ENCODE measurements around the gene CHIC2. TPM values are rescaled to one million over a fixed set of nuclear protein-coding genes. Genes with fewer than 3 reads are reported as not detected.
"Not testable (repeated sequence)": the region's sequence is repeated elsewhere in the genome, so short reads cannot be mapped to it uniquely, and the experiment has no call there.

The CHIC2 gene
- total RNA-seq, 1 donor from 2014 or later: 56.5 TPM

- no peak for DNase-seq (ENCODE audit: low read depth in 2 of 2)
Observed at GRCh38 chr4:54061873-54062272, 2.5 kb downstream of the CHIC2 start.

- no peak for DNase-seq (ENCODE audit: low read depth in 2 of 2)
Observed at GRCh38 chr4:54061067-54061466, 3.3 kb downstream of the CHIC2 start.

GRCh38 chr4:54060116-54060515, 4.3 kb downstream of the CHIC2 start:
- no peak for DNase-seq (ENCODE audit: low read depth in 2 of 2)

- no peak for DNase-seq (ENCODE audit: low read depth in 2 of 2)
Observed at GRCh38 chr4:54058171-54058570, 6.2 kb downstream of the CHIC2 start.

GRCh38 chr4:54056360-54056759, 8.0 kb downstream of the CHIC2 start:
- DNase-seq (ENCODE audit: low read depth in 2 of 2): no peak

- no peak for DNase-seq (ENCODE audit: low read depth in 2 of 2)
Observed at GRCh38 chr4:54055494-54055893, 8.9 kb downstream of the CHIC2 start.

GRCh38 chr4:54054501-54054900, 9.9 kb downstream of the CHIC2 start:
- DNase-seq (ENCODE audit: low read depth in 2 of 2): no peak

GRCh38 chr4:54053322-54053721, 11.1 kb downstream of the CHIC2 start:
- DNase-seq (ENCODE audit: low read depth in 2 of 2): not testable (repeated sequence)

GRCh38 chr4:54050214-54050904, 14.0 kb downstream of the CHIC2 start:
- DNase-seq (ENCODE audit: low read depth in 2 of 2): no peak

GRCh38 chr4:54043630-54044029, 20.8 kb downstream of the CHIC2 start:
- DNase-seq (ENCODE audit: low read depth in 2 of 2): not testable (repeated sequence)

- DNase-seq (ENCODE audit: low read depth in 2 of 2): no peak
Observed at GRCh38 chr4:54041933-54042332, 22.5 kb downstream of the CHIC2 start.

GRCh38 chr4:54041100-54041499, 23.3 kb downstream of the CHIC2 start:
- no peak for DNase-seq (ENCODE audit: low read depth in 2 of 2)

GRCh38 chr4:54038056-54038455, 26.3 kb downstream of the CHIC2 start:
- DNase-seq (ENCODE audit: low read depth in 2 of 2): no peak

GRCh38 chr4:54036184-54036583, 28.2 kb downstream of the CHIC2 start:
- DNase-seq (ENCODE audit: low read depth in 2 of 2): no peak

GRCh38 chr4:54032558-54033135, 31.8 kb downstream of the CHIC2 start:
- no peak for DNase-seq (ENCODE audit: low read depth in 2 of 2)

GRCh38 chr4:54027311-54027710, 37.1 kb downstream of the CHIC2 start:
- no peak for DNase-seq (ENCODE audit: low read depth in 2 of 2)

GRCh38 chr4:54025582-54025981, 38.8 kb downstream of the CHIC2 start:
- no peak for DNase-seq (ENCODE audit: low read depth in 2 of 2)

- not testable (repeated sequence) for DNase-seq (ENCODE audit: low read depth in 2 of 2)
Observed at GRCh38 chr4:54023019-54023418, 41.4 kb downstream of the CHIC2 start.

GRCh38 chr4:54017974-54018373, 46.4 kb downstream of the CHIC2 start:
- DNase-seq (ENCODE audit: low read depth in 2 of 2): no peak

GRCh38 chr4:54017308-54017707, 47.1 kb downstream of the CHIC2 start:
- DNase-seq (ENCODE audit: low read depth in 2 of 2): no peak

- no peak for DNase-seq (ENCODE audit: low read depth in 2 of 2)
Observed at GRCh38 chr4:54016504-54016903, 47.9 kb downstream of the CHIC2 start.

- no peak for DNase-seq (ENCODE audit: low read depth in 2 of 2)
Observed at GRCh38 chr4:54015423-54016030, 48.9 kb downstream of the CHIC2 start.

GRCh38 chr4:54014666-54015160, 49.7 kb downstream of the CHIC2 start:
- DNase-seq (ENCODE audit: low read depth in 2 of 2): no peak
